B cell (primary cell): ENCODE measurements around the gene NLGN4Y.

Experiments used
- CTCF ChIP-seq: fragments of 200-600 bp; IDR thresholded peaks from one replicate; pipeline ENCODE4 v1.8.0; 2022; ENCODE audit warnings: antibody characterized with exemption, mild to moderate bottlenecking
- EZH2 ChIP-seq: IDR thresholded peaks from 2 replicates; pipeline ENCODE4 v1.6.1; 2012; ENCODE audit warnings: borderline replicate concordance, low read depth, mild to moderate bottlenecking, moderate library complexity, low read length; ENCODE audit not compliant: insufficient read depth, poor library complexity, severe bottlenecking

GRCh38 chrY:14631676-14632075, 107.3 kb downstream of the NLGN4Y start:
- no peak for TF ChIP-seq CTCF
- no peak for TF ChIP-seq EZH2
